ENCODE results near the gene CFLAR. TPM values are rescaled to one million over a fixed set of nuclear protein-coding genes. Genes with fewer than 3 reads are reported as not detected.

Gene CFLAR
- total and polyA plus RNA-seq, 2 of the 13 experiments (the other 11 are each of a cell fraction or from before 2014, with no cell fraction given) = 43.8 to 92.1 TPM

- TF ChIP-seq ZBTB40 (IDR thresholded peaks at IDR 0.05) = no peak
- TF ChIP-seq ZBTB40 (CRISPR knock-in tag; IDR thresholded peaks at IDR 0.05) = no peak
- no peak for TF ChIP-seq ERF (CRISPR knock-in tag; IDR thresholded peaks at IDR 0.05)
- no peak for TF ChIP-seq RFX3 (CRISPR knock-in tag; IDR thresholded peaks at IDR 0.05)
- 0 out of 2 replicates have a peak, but pooled peaks have one; percentile 15 for TF ChIP-seq RXRB (CRISPR knock-in tag; IDR thresholded peaks at IDR 0.05; ENCODE audit: borderline replicate concordance)
- TF ChIP-seq PBX2 (CRISPR knock-in tag; IDR thresholded peaks at IDR 0.05) = peak; percentile 50; the same call in 1 of the 2 replicates
- TF ChIP-seq ZBTB33 (CRISPR knock-in tag; IDR thresholded peaks at IDR 0.05) = 0 out of 2 replicates have a peak, but pooled peaks have one; percentile 47
- TF ChIP-seq MEF2D (CRISPR knock-in tag; IDR thresholded peaks at IDR 0.05) = 0 out of 2 replicates have a peak, but pooled peaks have one; percentile 20
- no peak for TF ChIP-seq WIZ (CRISPR knock-in tag; IDR thresholded peaks at IDR 0.05)
- TF ChIP-seq ZFP91 (CRISPR knock-in tag; IDR thresholded peaks at IDR 0.05; ENCODE audit: borderline replicate concordance) = no peak
- no peak for TF ChIP-seq HOXA7 (CRISPR knock-in tag; IDR thresholded peaks at IDR 0.05)
- peak; percentile 76 for TF ChIP-seq KAT2B (IDR thresholded peaks at IDR 0.05; ENCODE audit: borderline replicate concordance, low read depth, low read length)
- peak; percentile 16; the same call in 1 of the 2 replicates for TF ChIP-seq STAT6 (CRISPR knock-in tag; IDR thresholded peaks at IDR 0.05; ENCODE audit: borderline replicate concordance)
Observed at GRCh38 chr2:201195331-201195730, 79.4 kb downstream of the CFLAR start (continued).
